WTC11 (cell line): ENCODE data around the gene TCEA2. TPM values are rescaled to one million over a fixed set of nuclear protein-coding genes. Genes with fewer than 3 reads are reported as not detected.

ENCODE experiments used
- ATAC-seq: fragments of 200-7000 bp; cut with Tn5 transposase; 2 replicates; pipeline ENCODE4 v1.10.0; 2021; ENCODE audit warnings: mild to moderate bottlenecking, moderate library complexity
- CTCF ChIA-PET: fragments of 300-600 bp; sonication (Branson Sonifier 250); formaldehyde crosslinking; loops from one replicate; lab custom pipeline; 2021; ENCODE audit warnings: antibody characterized with exemption; lab: Charles Lee
- POLR2A ChIA-PET: fragments of 350-600 bp; sonication (Branson Sonifier 250); formaldehyde crosslinking; loops from one replicate; lab custom pipeline; 2021; ENCODE audit warnings: antibody characterized with exemption; lab: Charles Lee
- DNase-seq: peaks from one replicate; pipeline ENCODE4 v3.0.0; 2021; ENCODE audit warnings: low spot score
- H3K27ac Mint-ChIP-seq: 2 replicates; pipeline ENCODE4 v1.8.0; 2021; ENCODE audit warnings: mixed read lengths
- H3K27me3 Mint-ChIP-seq: 2 replicates; pipeline ENCODE4 v1.8.0; 2021; ENCODE audit warnings: low read depth, mild to moderate bottlenecking, moderate library complexity, mixed read lengths
- H3K36me3 Mint-ChIP-seq: 2 replicates; pipeline ENCODE4 v1.8.0; 2021; ENCODE audit warnings: mixed read lengths
- H3K4me1 Mint-ChIP-seq: 2 replicates; pipeline ENCODE4 v1.8.0; 2022; ENCODE audit warnings: mixed read lengths
- H3K4me3 Mint-ChIP-seq: 2 replicates; pipeline ENCODE4 v1.8.0; 2021; ENCODE audit warnings: mild to moderate bottlenecking, moderate library complexity, mixed read lengths
- H3K9me3 Mint-ChIP-seq: 2 replicates; pipeline ENCODE4 v1.8.0; 2021; ENCODE audit warnings: mixed read lengths
- ARID4B ChIP-seq: sonication (generic); formaldehyde crosslinking; IDR thresholded peaks from 2 replicates; pipeline ENCODE4 v1.8.0; 2023; ENCODE audit warnings: missing genetic modification reagents, mild to moderate bottlenecking, borderline replicate concordance
- ATF1 ChIP-seq: sonication (generic); formaldehyde crosslinking; IDR thresholded peaks from 2 replicates; pipeline ENCODE4 v1.8.1; 2023; ENCODE audit warnings: mild to moderate bottlenecking, moderate library complexity, missing genetic modification reagents
- CBFB ChIP-seq: sonication (generic); formaldehyde crosslinking; IDR thresholded peaks from 2 replicates; pipeline ENCODE4 v1.8.1; 2022; ENCODE audit warnings: mild to moderate bottlenecking, low read depth, missing genetic modification reagents
- E2F1 ChIP-seq: sonication (generic); formaldehyde crosslinking; IDR thresholded peaks from 2 replicates; pipeline ENCODE4 v1.8.0; 2022; ENCODE audit warnings: mild to moderate bottlenecking, missing genetic modification reagents
- E2F4 ChIP-seq: sonication (generic); formaldehyde crosslinking; IDR thresholded peaks from 2 replicates; pipeline ENCODE4 v1.8.1; 2022; ENCODE audit warnings: low read depth, mild to moderate bottlenecking, moderate library complexity, missing genetic modification reagents, borderline replicate concordance
- ERG ChIP-seq: fragments of 250-450 bp; sonication (Bioruptor Pico); IDR thresholded peaks from 2 replicates; pipeline ENCODE4 v1.8.0; 2021; ENCODE audit warnings: mild to moderate bottlenecking
- FOXJ3 ChIP-seq: sonication (generic); formaldehyde crosslinking; IDR thresholded peaks from 2 replicates; pipeline ENCODE4 v1.9.0; 2021; ENCODE audit warnings: missing genetic modification reagents, mild to moderate bottlenecking, borderline replicate concordance
- FOXP1 ChIP-seq: sonication (generic); formaldehyde crosslinking; IDR thresholded peaks from 2 replicates; pipeline ENCODE4 v1.8.0; 2022; ENCODE audit warnings: missing genetic modification reagents, mild to moderate bottlenecking, moderate library complexity, borderline replicate concordance
- GRHL2 ChIP-seq: fragments of 250-450 bp; sonication (Bioruptor Pico); IDR thresholded peaks from 2 replicates; pipeline ENCODE4 v1.8.0; 2022; ENCODE audit warnings: mild to moderate bottlenecking, moderate library complexity; ENCODE audit not compliant: insufficient replicate concordance, severe bottlenecking
- IRF2 ChIP-seq: sonication (generic); formaldehyde crosslinking; IDR thresholded peaks from 2 replicates; pipeline ENCODE4 v1.8.0; 2022; ENCODE audit warnings: low read depth, missing genetic modification reagents, borderline replicate concordance
- MAX ChIP-seq: sonication (generic); formaldehyde crosslinking; IDR thresholded peaks from 2 replicates; pipeline ENCODE4 v1.8.0; 2022; ENCODE audit warnings: mild to moderate bottlenecking, missing genetic modification reagents
- NR3C1 ChIP-seq: sonication (generic); formaldehyde crosslinking; conservative IDR thresholded peaks from 2 replicates; pipeline ENCODE4 v1.8.1; 2023; ENCODE audit warnings: low read depth, mild to moderate bottlenecking, missing genetic modification reagents
- SMAD4 ChIP-seq: sonication (generic); formaldehyde crosslinking; IDR thresholded peaks from 2 replicates; pipeline ENCODE4 v1.8.0; 2022; ENCODE audit warnings: mild to moderate bottlenecking, missing genetic modification reagents
- SP1 ChIP-seq: sonication (generic); formaldehyde crosslinking; conservative IDR thresholded peaks from 2 replicates; pipeline ENCODE4 v1.8.1; 2022; ENCODE audit warnings: missing genetic modification reagents
- TCF7 ChIP-seq: sonication (generic); formaldehyde crosslinking; IDR thresholded peaks from 2 replicates; pipeline ENCODE4 v1.8.0; 2022; ENCODE audit warnings: mild to moderate bottlenecking, low read depth, missing genetic modification reagents, moderate library complexity
- USF1 ChIP-seq: sonication (generic); formaldehyde crosslinking; IDR thresholded peaks from 2 replicates; pipeline ENCODE4 v1.8.0; 2022; ENCODE audit warnings: mild to moderate bottlenecking, missing genetic modification reagents
- USF2 ChIP-seq: sonication (generic); formaldehyde crosslinking; IDR thresholded peaks from 2 replicates; pipeline ENCODE4 v1.8.1; 2023; ENCODE audit warnings: mild to moderate bottlenecking, missing genetic modification reagents, moderate library complexity
- ZBTB21 ChIP-seq: sonication (generic); formaldehyde crosslinking; IDR thresholded peaks from 2 replicates; pipeline ENCODE4 v1.8.1; 2023; ENCODE audit warnings: mild to moderate bottlenecking, missing genetic modification reagents, borderline replicate concordance
- ZNF121 ChIP-seq: sonication (generic); formaldehyde crosslinking; IDR thresholded peaks from 2 replicates; pipeline ENCODE4 v1.8.0; 2023; ENCODE audit warnings: missing genetic modification reagents
- ZNF219 ChIP-seq: sonication (generic); formaldehyde crosslinking; IDR thresholded peaks from 2 replicates; pipeline ENCODE4 v1.8.0; 2023; ENCODE audit warnings: missing genetic modification reagents, mild to moderate bottlenecking, borderline replicate concordance
- ZNF232 ChIP-seq: sonication (generic); formaldehyde crosslinking; IDR thresholded peaks from 2 replicates; pipeline ENCODE4 v1.8.0; 2022; ENCODE audit warnings: mild to moderate bottlenecking, missing genetic modification reagents
- ZNF425 ChIP-seq: fragments of 250-450 bp; sonication (Bioruptor Pico); conservative IDR thresholded peaks from 2 replicates; pipeline ENCODE4 v1.9.0; 2021; ENCODE audit warnings: mild to moderate bottlenecking
- total RNA-seq: library from RNA; stranded (reverse); gene quantifications from 3 replicates; pipeline ENCODE4 v1.2.3, GENCODE V29; 2021

The TCEA2 gene
- total RNA-seq, 1 experiment from 2014 or later = 55.8 TPM

- TF ChIP-seq TCF7 = no peak
- TF ChIP-seq FOXJ3 (CRISPR knock-in tag) = no peak
- TF ChIP-seq ZNF219 = no peak
- TF ChIP-seq IRF2 (CRISPR knock-in tag) = no peak
- TF ChIP-seq ZNF425 = no peak
- no peak for TF ChIP-seq E2F1 (CRISPR knock-in tag)
- TF ChIP-seq ATF1 = no peak
- no peak for TF ChIP-seq E2F4 (CRISPR knock-in tag)
- TF ChIP-seq GRHL2 = no peak
- TF ChIP-seq ZNF121 = no peak
- TF ChIP-seq FOXP1 (CRISPR knock-in tag) = no peak
- TF ChIP-seq SP1 (CRISPR knock-in tag) = no peak
- no peak for TF ChIP-seq SMAD4 (CRISPR knock-in tag)
- ChIA-PET CTCF (interaction anchor here (0.9 to 1.2 kb wide), 4 partner anchors 8 to 73 kb away, joined by 3 to 7 read pairs (median 3); no protein-coding TSS in a partner anchor), POLR2A (interaction anchor here (0.7 kb wide), 1 partner anchor 17 kb away, joined by 3 read pairs; no protein-coding TSS in a partner anchor)
- DNase-seq = no peak
- H3K27ac Mint-ChIP-seq = no peak overlapping the region
- no peak for ATAC-seq
- H3K27me3 Mint-ChIP-seq = peaks cover 83% of the 10 kb centered on the region
- H3K9me3 Mint-ChIP-seq = no peaks in the 10 kb centered on the region
- H3K36me3 Mint-ChIP-seq = no peaks in the 10 kb centered on the region
- no peak overlapping the region for H3K4me3 Mint-ChIP-seq
- H3K4me1 Mint-ChIP-seq = peaks cover 20% of the 10 kb centered on the region
These were observed 16.0 kb upstream of the TCEA2 start for GRCh38 chr20:64047046-64047389.

GRCh38 chr20:64047968-64048401 is 15.0 kb upstream of the TCEA2 start:
- ChIA-PET CTCF (interaction anchor here (0.9 to 1.2 kb wide), 3 partner anchors 9 to 72 kb away, joined by 3 to 7 read pairs (median 3); no protein-coding TSS in a partner anchor), POLR2A (no interaction called here)
- peak overlapping the region; percentile 35 for H3K4me3 Mint-ChIP-seq
- H3K36me3 Mint-ChIP-seq = no peaks in the 10 kb centered on the region
- H3K27ac Mint-ChIP-seq = no peak overlapping the region
- peaks cover 79% of the 10 kb centered on the region for H3K27me3 Mint-ChIP-seq
- DNase-seq (peak; percentile 55), ATAC-seq (peak; percentile 52)
- TF ChIP-seq FOXP1 (CRISPR knock-in tag) (peak; percentile 27; the same call in 1 of the 2 replicates), ZNF232 (CRISPR knock-in tag) (no peak), USF1 (CRISPR knock-in tag) (peak; percentile 53; the same call in 1 of the 2 replicates), USF2 (CRISPR knock-in tag) (peak; percentile 70), CBFB (CRISPR knock-in tag) (0 out of 2 replicates have a peak, but pooled peaks have one; percentile 23), SP1 (CRISPR knock-in tag) (0 out of 2 replicates have a peak, but pooled peaks have one; percentile 2), ZNF121 (0 out of 2 replicates have a peak, but pooled peaks have one; percentile 6), ARID4B (CRISPR knock-in tag) (no peak), ERG (CRISPR knock-in tag) (no peak), MAX (CRISPR knock-in tag) (peak; percentile 75; the same call in 1 of the 2 replicates), NR3C1 (no peak), ZBTB21 (CRISPR knock-in tag) (no peak)
- H3K4me1 Mint-ChIP-seq = peaks cover 20% of the 10 kb centered on the region
- H3K9me3 Mint-ChIP-seq = no peaks in the 10 kb centered on the region
